DND-41 (cell line): ENCODE measurements around the gene BNC2.

ENCODE experiments used
- CTCF ChIP-seq: IDR thresholded peaks from 2 replicates; pipeline ENCODE4 v1.5.1; 2012; ENCODE audit warnings: borderline replicate concordance, low read length, moderate library complexity, mild to moderate bottlenecking; ENCODE audit not compliant: poor library complexity, severe bottlenecking; ENCODE audit errors: extremely low read depth
- EZH2 ChIP-seq: IDR thresholded peaks from 3 replicates; pipeline ENCODE4 v1.6.1; 2012; ENCODE audit warnings: borderline replicate concordance, low read depth, mild to moderate bottlenecking, moderate library complexity, low read length, inconsistent platforms; ENCODE audit not compliant: severe bottlenecking

GRCh38 chr9:16552252-16552651, 318.2 kb downstream of the BNC2 start:
- TF ChIP-seq CTCF (no peak), EZH2 (no peak)
